Retinal pigment epithelial cell (primary cell): ENCODE measurements around the gene TANGO6.
A peak's percentile ranks its signal among the peaks of the same experiment; 100 is the strongest.

ENCODE experiments used
- DNase-seq: peaks from one replicate; pipeline ENCODE4 v3.0.0-alpha.2; 2010; ENCODE audit warnings: low read depth
- H3K4me3 ChIP-seq: 2 replicates; pipeline ENCODE4 v1.5.1; 2011; ENCODE audit warnings: mild to moderate bottlenecking, low read length, control low read depth, moderate library complexity
- CTCF ChIP-seq: conservative IDR thresholded peaks from 2 replicates; pipeline ENCODE4 v1.5.1; 2011; ENCODE audit warnings: low read depth, low read length, control low read depth, inconsistent platforms

The TANGO6 gene

GRCh38 chr16:69072640-69072974 lies 229.3 kb downstream of the TANGO6 start:
- no peak overlapping the region for H3K4me3 ChIP-seq
- TF ChIP-seq CTCF, result no peak
- DNase-seq, result no peak

GRCh38 chr16:69073181-69073702 lies 229.9 kb downstream of the TANGO6 start:
- peak; percentile 39 for DNase-seq
- no peak overlapping the region for H3K4me3 ChIP-seq
- no peak for TF ChIP-seq CTCF

- peak; percentile 86 for DNase-seq
- H3K4me3 ChIP-seq, result no peak overlapping the region
- TF ChIP-seq CTCF, result no peak
Measured at GRCh38 chr16:69077251-69077650, 233.9 kb downstream of the TANGO6 start.

- no peak for TF ChIP-seq CTCF
- DNase-seq, result no peak
- H3K4me3 ChIP-seq, result no peak overlapping the region
Measured at GRCh38 chr16:69078073-69078472, 234.7 kb downstream of the TANGO6 start.

DNA sequence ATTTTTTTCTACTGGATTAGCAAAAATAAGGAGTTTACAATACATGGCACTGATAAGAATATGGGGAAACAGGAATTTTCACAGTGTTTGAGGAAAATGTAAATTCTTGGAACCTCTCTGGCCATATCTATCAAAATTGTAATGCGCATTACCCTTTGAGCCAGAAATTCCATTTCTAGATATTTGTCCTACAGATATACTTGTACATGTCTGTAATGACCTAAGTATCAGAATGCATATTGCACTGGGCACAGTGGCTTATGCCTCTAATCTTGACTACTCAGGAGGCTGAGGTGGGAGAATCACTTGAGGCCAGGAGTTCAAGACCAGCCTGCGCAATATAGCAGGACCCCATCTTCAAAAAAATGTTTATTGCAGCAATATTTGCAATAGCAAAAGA lies 236.4 kb downstream of the TANGO6 start:
- no peak for DNase-seq
- H3K4me3 ChIP-seq, result no peak overlapping the region
- no peak for TF ChIP-seq CTCF

DNA sequence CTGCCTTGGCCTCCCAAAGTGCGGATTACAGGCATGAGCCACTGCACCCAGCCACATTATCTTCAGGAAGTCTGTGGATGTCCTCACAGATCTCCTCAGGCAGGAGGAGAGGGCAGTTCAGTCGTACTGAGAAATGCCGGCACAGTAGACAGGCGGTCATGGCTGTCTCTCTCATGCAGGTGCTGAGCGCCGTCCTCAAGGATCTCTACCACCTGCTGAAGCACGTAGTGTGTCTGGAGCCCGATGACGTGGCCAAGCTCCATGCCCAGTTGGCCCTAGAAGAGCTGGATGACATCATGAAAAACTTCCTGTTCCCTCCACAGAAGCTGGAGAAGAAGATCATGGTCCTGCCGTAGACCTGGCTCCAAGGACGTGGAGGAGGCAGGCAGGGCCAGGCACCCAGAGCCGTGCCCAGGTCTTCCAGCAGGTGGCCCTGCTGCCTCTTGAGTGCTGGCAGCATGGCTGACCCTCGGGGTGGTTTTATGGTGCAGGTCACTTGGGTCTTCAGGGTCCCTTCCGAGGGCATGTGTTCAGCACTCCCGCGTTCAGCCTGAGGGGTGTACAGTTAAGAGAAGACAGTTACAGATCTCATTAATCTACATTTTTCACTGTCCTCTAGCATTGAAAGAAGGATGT lies 240.1 kb downstream of the TANGO6 start:
- H3K4me3 ChIP-seq, result no peak overlapping the region
- peak; percentile 17 for TF ChIP-seq CTCF
- DNase-seq, result no peak

- DNase-seq, result no peak
- no peak for TF ChIP-seq CTCF
- H3K4me3 ChIP-seq, result no peak overlapping the region
Measured at GRCh38 chr16:69084289-69084688, 241.0 kb downstream of the TANGO6 start.
